SK-N-SH treated with all-trans-retinoic acid at 6 μM for 48 hours (cell line): ENCODE results near the gene NXN.

ENCODE experiments used
- CREB5 ChIP-seq: fragments of 250-450 bp; sonication (Bioruptor Pico); IDR thresholded peaks from 2 replicates; pipeline ENCODE4 v1.5.1; 2020; ENCODE audit warnings: low read depth, mild to moderate bottlenecking, moderate library complexity
- PATZ1 ChIP-seq: fragments of 250-450 bp; sonication (Bioruptor Pico); IDR thresholded peaks from 2 replicates; pipeline ENCODE4 v1.8.0; 2020; ENCODE audit warnings: mild to moderate bottlenecking, moderate library complexity, borderline replicate concordance
- ZC3H10 ChIP-seq: fragments of 250-450 bp; sonication (Bioruptor Pico); IDR thresholded peaks from 2 replicates; pipeline ENCODE4 v1.5.1; 2021; ENCODE audit warnings: mild to moderate bottlenecking, moderate library complexity
- ZFP3 ChIP-seq: fragments of 250-450 bp; sonication (Bioruptor Pico); IDR thresholded peaks from 2 replicates; pipeline ENCODE4 v1.5.0; 2020; ENCODE audit warnings: mild to moderate bottlenecking, moderate library complexity

DNA sequence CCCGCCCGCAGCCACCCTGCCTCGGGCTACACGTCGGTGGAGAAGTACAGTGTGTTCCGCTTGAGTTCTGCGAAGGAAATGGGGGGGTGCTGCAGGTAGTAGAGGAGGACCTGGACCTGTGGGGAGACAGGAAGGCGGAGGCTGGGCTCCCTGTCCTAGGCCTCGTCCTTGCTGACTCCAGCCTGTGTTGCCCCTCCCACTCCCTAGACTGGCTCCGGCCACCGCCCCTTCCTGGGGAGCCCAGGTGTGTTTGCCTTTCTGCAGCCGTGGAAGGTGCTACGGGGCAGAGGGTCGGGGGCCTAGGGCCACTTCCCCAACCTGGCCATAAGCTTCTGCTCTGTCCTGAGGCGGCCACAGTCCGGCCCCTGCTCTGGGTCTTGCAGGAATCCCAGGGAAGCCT, 26.5 kb upstream of the NXN start:
- TF ChIP-seq ZFP3 (CRISPR knock-in tag), result no peak
- no peak for TF ChIP-seq PATZ1 (CRISPR knock-in tag)
- no peak for TF ChIP-seq CREB5 (CRISPR knock-in tag)
- no peak for TF ChIP-seq ZC3H10
